ENCODE measurements around the gene FBXL17. TPM values are rescaled to one million over a fixed set of nuclear protein-coding genes. Genes with fewer than 3 reads are reported as not detected.

FBXL17 gene
- total RNA-seq, 1 experiment from 2014 or later = 5.3 TPM

GRCh38 chr5:107830750-107831149, 551.1 kb downstream of the FBXL17 start:
- H4K5ac ChIP-seq (ENCODE audit: insufficient read length, low read depth, low read length) = no peak overlapping the region
- H3K4me2 ChIP-seq (ENCODE audit: insufficient read depth, insufficient read length, low read length) = no peak overlapping the region
- Mint-ChIP-seq H3K36me3 (ENCODE audit: insufficient read depth in 1 of 3, low read depth in 3 of 3) (no peaks in the 10 kb centered on the region; a peak in 1 of 7 replicates), H3K4me1 (peaks cover 31 to 34% of the 10 kb centered on the region in 2 experiments), H3K27me3 (ENCODE audit: low read depth) (no peaks in the 10 kb centered on the region; the same call in 1 of the 2 replicates), H3K27ac (0 out of 7 replicates have a peak overlapping the region, but pooled peaks of 1 of the 3 experiments have one; percentile 19), H3K9me3 (no peaks in the 10 kb centered on the region), H3K4me3 (no peak overlapping the region)
- no peak overlapping the region for H3K4ac ChIP-seq (ENCODE audit: low read depth, low read length)
- no peak overlapping the region for H2AK5ac ChIP-seq (ENCODE audit: insufficient read length, low read length)
- H3K23me2 ChIP-seq (ENCODE audit: insufficient read length, low read depth, low read length, poor library complexity, severe bottlenecking) = no peaks in the 10 kb centered on the region
- no peaks in the 10 kb centered on the region for H4K20me1 ChIP-seq (ENCODE audit: control insufficient read depth, insufficient read depth, insufficient read length)
- TF ChIP-seq CTCF (conservative IDR thresholded peaks at IDR 0.05) = no peak
- no peak overlapping the region for H2BK120ac ChIP-seq (ENCODE audit: low read depth, low read length, poor library complexity, severe bottlenecking)
- H3K14ac ChIP-seq (ENCODE audit: insufficient read depth, low read length) = no peak overlapping the region
- H3K79me1 ChIP-seq (ENCODE audit: insufficient read depth, low read depth, low read length, poor library complexity, severe bottlenecking) = no peaks in the 10 kb centered on the region
- H2BK15ac ChIP-seq (ENCODE audit: low read depth, low read length) = no peak overlapping the region
- no peak overlapping the region for H2AFZ ChIP-seq (ENCODE audit: low read length)
- H4K8ac ChIP-seq (replicated peaks; ENCODE audit: insufficient read length, low read depth, low read length) = no peak overlapping the region
- H2BK12ac ChIP-seq (ENCODE audit: insufficient read length, low read depth, low read length) = no peak overlapping the region
- H3K23ac ChIP-seq (ENCODE audit: insufficient read length, low read depth, low read length) = no peak overlapping the region
- no peak overlapping the region for H3T11ph ChIP-seq (ENCODE audit: low read length)
- H4K91ac ChIP-seq (ENCODE audit: insufficient read length, low read depth, low read length) = no peak overlapping the region
- H3K56ac ChIP-seq (ENCODE audit: insufficient read length, low read depth, low read length) = no peak overlapping the region
- H3K27ac ChIP-seq (ENCODE audit: insufficient read length, low read depth, low read length) = no peak overlapping the region
- H3K79me2 ChIP-seq (ENCODE audit: insufficient read depth, low read length) = no peaks in the 10 kb centered on the region
- H2BK20ac ChIP-seq (ENCODE audit: low read depth, low read length, poor library complexity, severe bottlenecking) = no peak overlapping the region
- no peak for DNase-seq
- H2BK5ac ChIP-seq (ENCODE audit: insufficient read length, low read length) = no peak overlapping the region
- peaks cover 3% of the 10 kb centered on the region; the same call in 1 of the 2 replicates for H3K4me1 ChIP-seq (ENCODE audit: insufficient read depth, low read length)
- no peak overlapping the region for H3K9ac ChIP-seq (ENCODE audit: extremely low read depth, insufficient read length, low read length)
- no CpG with 5 or more reads among the region's 6 CpGs for WGBS (ENCODE audit: extremely low coverage, insufficient read length, low lambda C conversion rate)
- H3K27me3 ChIP-seq (ENCODE audit: insufficient read depth, low read length) = no peaks in the 10 kb centered on the region
- H3K18ac ChIP-seq (ENCODE audit: insufficient read length, low read depth, low read length) = no peak overlapping the region
- no peaks in the 10 kb centered on the region for H3K9me3 ChIP-seq (ENCODE audit: control insufficient read depth, low read depth, low read length)
